OCI-LY7 (cell line): ENCODE measurements around the gene ACCS. TPM values are rescaled to one million over a fixed set of nuclear protein-coding genes. Genes with fewer than 3 reads are reported as not detected.

Source experiments
- BruUV-seq: library from RNA; stranded (reverse); fragments of 400-500 nt; replicated peaks from 2 replicates; lab custom pipeline; 2021; lab: Mats Ljungman, UMichigan
- CTCF ChIA-PET: fragments of 300-600 bp; sonication (Branson Sonifier 250); formaldehyde crosslinking; loops from one replicate; lab custom pipeline; 2022; ENCODE audit warnings: antibody characterized with exemption; ENCODE audit not compliant: unreplicated experiment; lab: Charles Lee
- POLR2A ChIA-PET: fragments of 300-600 bp; sonication (Branson Sonifier 250); formaldehyde crosslinking; loops from one replicate; lab custom pipeline; 2022; ENCODE audit warnings: antibody characterized with exemption; lab: Charles Lee
- DNase-seq: peaks from one replicate; pipeline ENCODE4 v3.0.0-alpha.2; 2015; ENCODE audit warnings: low spot score
- H2AFZ ChIP-seq: fragments of 200-600 bp; sonication (generic), shearing (Covaris generic); 2 replicates; pipeline ENCODE4 v1.6.1; 2014; ENCODE audit warnings: mild to moderate bottlenecking, antibody characterized with exemption, low read length, moderate library complexity
- H3K27ac ChIP-seq: fragments of 200-600 bp; sonication (generic); 2 replicates; pipeline ENCODE4 v1.5.1; 2014; ENCODE audit warnings: mixed run types, low read depth, mild to moderate bottlenecking, moderate library complexity, low read length, inconsistent platforms; ENCODE audit not compliant: poor library complexity, severe bottlenecking
- H3K36me3 ChIP-seq: fragments of 200-600 bp; sonication (generic); 2 replicates; pipeline ENCODE4 v1.6.1; 2014; ENCODE audit warnings: mild to moderate bottlenecking, antibody characterized with exemption, low read length, moderate library complexity, mixed read lengths; ENCODE audit not compliant: insufficient read depth
- H3K4me1 ChIP-seq: fragments of 200-600 bp; sonication (generic); 2 replicates; pipeline ENCODE4 v1.5.1; 2014; ENCODE audit warnings: mild to moderate bottlenecking, low read length; ENCODE audit not compliant: insufficient read depth, poor library complexity, severe bottlenecking
- H3K4me2 ChIP-seq: fragments of 200-600 bp; sonication (generic); 2 replicates; pipeline ENCODE4 v1.6.1; 2014; ENCODE audit warnings: mild to moderate bottlenecking, low read length
- H3K4me3 ChIP-seq: fragments of 200-600 bp; sonication (generic); 2 replicates; pipeline ENCODE4 v1.5.1; 2014; ENCODE audit warnings: mild to moderate bottlenecking, low read depth, low read length; ENCODE audit not compliant: poor library complexity, severe bottlenecking
- H3K79me2 ChIP-seq: fragments of 200-600 bp; sonication (generic); 2 replicates; pipeline ENCODE4 v1.6.1; 2016; ENCODE audit warnings: low read depth, mild to moderate bottlenecking, low read length, moderate library complexity, mixed read lengths; ENCODE audit not compliant: insufficient read depth
- H3K9me2 ChIP-seq: fragments of 200-600 bp; sonication (generic); 2 replicates; pipeline ENCODE4 v1.6.1; 2016; ENCODE audit warnings: mild to moderate bottlenecking, low read length, mixed read lengths; ENCODE audit not compliant: insufficient read depth
- H3K9me3 ChIP-seq: fragments of 200-600 bp; sonication (generic); 2 replicates; pipeline ENCODE4 v1.6.1; 2014; ENCODE audit warnings: mild to moderate bottlenecking, mixed run types, low read length, mixed read lengths
- H4K20me1 ChIP-seq: fragments of 200-600 bp; sonication (generic); 2 replicates; pipeline ENCODE4 v1.6.1; 2014; ENCODE audit warnings: mild to moderate bottlenecking, antibody characterized with exemption, low read length, moderate library complexity, mixed read lengths; ENCODE audit not compliant: insufficient read depth
- EZH2phosphoT487 ChIP-seq: fragments of 200-600 bp; sonication (generic); IDR thresholded peaks from 2 replicates; pipeline ENCODE4 v1.6.1; 2018; ENCODE audit warnings: low read depth, borderline replicate concordance, mild to moderate bottlenecking, mixed run types, antibody characterized with exemption, low read length, moderate library complexity, mixed read lengths
- intact Hi-C: fragments of 100-400 bp; cut with micrococcal nuclease; formaldehyde crosslinking; loops from one replicate; pipeline ENCODE4 v1.10.0; 2022; ENCODE audit not compliant: unreplicated experiment
- total RNA-seq, 2 experiments: library from RNA; depleted of rRNA in 1 of 2; stranded (reverse); fragments of >200 nt in 1 of 2; shearing (Covaris generic) in 1 of 2; gene quantifications; 2 replicates each; pipeline ENCODE4 v1.2.3, GENCODE V29; 2014 to 2022
- TF ChIP-seq, protein P1 (sequence below): fragments of 200-600 bp; sonication (generic); conservative IDR thresholded peaks from 2 replicates; pipeline ENCODE4 v1.5.1; 2014; ENCODE audit warnings: mild to moderate bottlenecking, antibody characterized with exemption, low read length, moderate library complexity, mixed read lengths

ACCS gene
- total RNA-seq, 2 experiments from 2014 or later, result not detected

GRCh38 chr11:44066732-44067141 lies 667 bp downstream of the ACCS start:
- no peak for DNase-seq
- Histone ChIP-seq H3K79me2 (no peaks in the 10 kb centered on the region), H3K4me3 (no peak overlapping the region), H2AFZ (no peak overlapping the region), H3K9me3 (no peaks in the 10 kb centered on the region), H3K9me2 (no peaks in the 10 kb centered on the region), H4K20me1 (no peaks in the 10 kb centered on the region), H3K4me1 (no peaks in the 10 kb centered on the region), H3K36me3 (no peaks in the 10 kb centered on the region), H3K27ac (no peak overlapping the region), H3K4me2 (peak overlapping the region; percentile 30; the same call in 1 of the 2 replicates)
- intact Hi-C loops, result no loop called here
- no peak for TF ChIP-seq EZH2phosphoT487
- TF ChIP-seq, protein P1, sequence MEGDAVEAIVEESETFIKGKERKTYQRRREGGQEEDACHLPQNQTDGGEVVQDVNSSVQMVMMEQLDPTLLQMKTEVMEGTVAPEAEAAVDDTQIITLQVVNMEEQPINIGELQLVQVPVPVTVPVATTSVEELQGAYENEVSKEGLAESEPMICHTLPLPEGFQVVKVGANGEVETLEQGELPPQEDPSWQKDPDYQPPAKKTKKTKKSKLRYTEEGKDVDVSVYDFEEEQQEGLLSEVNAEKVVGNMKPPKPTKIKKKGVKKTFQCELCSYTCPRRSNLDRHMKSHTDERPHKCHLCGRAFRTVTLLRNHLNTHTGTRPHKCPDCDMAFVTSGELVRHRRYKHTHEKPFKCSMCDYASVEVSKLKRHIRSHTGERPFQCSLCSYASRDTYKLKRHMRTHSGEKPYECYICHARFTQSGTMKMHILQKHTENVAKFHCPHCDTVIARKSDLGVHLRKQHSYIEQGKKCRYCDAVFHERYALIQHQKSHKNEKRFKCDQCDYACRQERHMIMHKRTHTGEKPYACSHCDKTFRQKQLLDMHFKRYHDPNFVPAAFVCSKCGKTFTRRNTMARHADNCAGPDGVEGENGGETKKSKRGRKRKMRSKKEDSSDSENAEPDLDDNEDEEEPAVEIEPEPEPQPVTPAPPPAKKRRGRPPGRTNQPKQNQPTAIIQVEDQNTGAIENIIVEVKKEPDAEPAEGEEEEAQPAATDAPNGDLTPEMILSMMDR, result no peak
- ChIA-PET CTCF (no interaction called here), POLR2A (no interaction called here)
- no TSS peak for BruUV-seq

DNA sequence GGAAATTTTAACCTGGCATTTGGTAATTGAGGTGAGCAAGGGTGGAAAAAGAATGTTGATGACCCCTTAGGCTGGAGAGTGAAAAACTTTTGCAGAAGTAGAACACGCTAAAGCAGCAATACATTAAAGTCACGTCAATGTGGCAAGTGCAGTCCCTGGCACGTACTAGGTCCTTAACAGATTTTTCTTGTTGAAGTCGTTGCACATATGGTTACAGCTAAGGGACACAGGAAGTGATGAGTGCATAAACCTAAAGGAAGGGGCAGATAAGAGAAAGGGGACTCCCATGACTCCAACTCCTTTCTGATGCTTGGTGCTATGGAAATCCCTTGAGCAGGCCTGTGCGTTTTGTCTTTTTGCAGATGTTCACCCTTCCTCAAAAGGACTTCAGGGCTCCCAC lies 1.2 kb downstream of the ACCS start:
- POLR2A ChIA-PET, result no interaction called here
- Histone ChIP-seq H2AFZ (no peak overlapping the region), H3K9me2 (no peaks in the 10 kb centered on the region), H3K4me3 (no peak overlapping the region), H3K4me1 (no peaks in the 10 kb centered on the region), H3K36me3 (no peaks in the 10 kb centered on the region), H3K9me3 (no peaks in the 10 kb centered on the region), H3K27ac (no peak overlapping the region), H4K20me1 (no peaks in the 10 kb centered on the region), H3K4me2 (no peak overlapping the region), H3K79me2 (no peaks in the 10 kb centered on the region)
- no peak for DNase-seq
- no TSS peak for BruUV-seq
- intact Hi-C loops, result no loop called here
- TF ChIP-seq EZH2phosphoT487, result no peak
- TF ChIP-seq, protein P1, result no peak
- CTCF ChIA-PET, result no interaction called here

DNA sequence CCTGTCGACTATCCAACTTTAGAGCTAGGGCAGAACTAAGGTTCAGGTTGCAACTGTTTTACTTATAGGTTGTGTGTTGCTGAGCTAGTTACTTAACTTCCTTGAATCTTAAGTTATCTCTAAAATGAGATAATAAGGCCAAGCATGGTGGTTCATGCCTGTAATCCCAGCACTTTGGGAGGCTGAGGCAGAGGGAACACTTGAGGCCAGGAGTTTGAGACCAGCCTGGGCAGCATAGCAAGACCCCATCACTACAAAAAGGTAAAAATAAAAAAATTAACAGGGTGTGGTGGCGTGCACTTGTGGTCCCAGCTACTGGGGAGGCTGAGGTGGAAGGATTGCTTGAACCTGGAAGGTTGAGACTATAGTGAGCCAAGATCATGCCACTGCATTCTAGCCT lies 2.1 kb downstream of the ACCS start:
- no peak overlapping the region for H3K4me3 ChIP-seq
- no peak overlapping the region for H2AFZ ChIP-seq
- no peaks in the 10 kb centered on the region for H3K36me3 ChIP-seq
- no peaks in the 10 kb centered on the region for H3K9me2 ChIP-seq
- no peaks in the 10 kb centered on the region for H3K9me3 ChIP-seq
- H3K4me2 ChIP-seq, result no peak overlapping the region
- H3K27ac ChIP-seq, result no peak overlapping the region
- no TSS peak for BruUV-seq
- TF ChIP-seq, protein P1, result no peak
- TF ChIP-seq EZH2phosphoT487, result no peak
- no peaks in the 10 kb centered on the region for H4K20me1 ChIP-seq
- DNase-seq, result no peak
- ChIA-PET POLR2A (interaction anchor here (0.7 kb wide), 1 partner anchor 126 kb away, joined by 3 read pairs; no protein-coding TSS in a partner anchor), CTCF (no interaction called here)
- H3K4me1 ChIP-seq, result no peaks in the 10 kb centered on the region
- intact Hi-C loops, result no loop called here
- H3K79me2 ChIP-seq, result no peaks in the 10 kb centered on the region
